ENCODE measurements around the gene TXNRD2.

GRCh38 chr22:19986011-19986409, 44.4 kb upstream of the TXNRD2 start:
- TF ChIP-seq CTCF (IDR thresholded peaks at IDR 0.05; ENCODE audit: poor library complexity, severe bottlenecking) (no peak), EZH2 (IDR thresholded peaks at IDR 0.05; ENCODE audit: borderline replicate concordance, insufficient read depth, low read length, poor library complexity, severe bottlenecking) (no peak), REST (IDR thresholded peaks at IDR 0.05; ENCODE audit: borderline replicate concordance) (no peak), EP300 (conservative IDR thresholded peaks at IDR 0.05; ENCODE audit: poor library complexity, severe bottlenecking) (no peak), MXI1 (conservative IDR thresholded peaks at IDR 0.05; ENCODE audit: poor library complexity, severe bottlenecking) (no peak), TAF1 (IDR thresholded peaks at IDR 0.05; ENCODE audit: low read depth) (no peak), POLR2AphosphoS5 (IDR thresholded peaks at IDR 0.05) (no peak), SMC3 (conservative IDR thresholded peaks at IDR 0.05; ENCODE audit: poor library complexity) (no peak), RAD21 (conservative IDR thresholded peaks at IDR 0.05) (no peak)
